Lung (tissue), 13 donors: ENCODE data around the gene ZNF90. TPM values are rescaled to one million over a fixed set of nuclear protein-coding genes. Genes with fewer than 3 reads are reported as not detected.

Source experiments
- ATAC-seq: fragments of 200-7000 bp; cut with Tn5 transposase; one replicate; pipeline ENCODE4 v1.9.1; 2020; ENCODE audit warnings: moderate number of reproducible peaks; ENCODE audit not compliant: insufficient read depth, low FRiP score
- DNase-seq, 3 donors: peaks; one replicate each; pipeline ENCODE4 v3.0.0-alpha.2; 2013 to 2017
- H3K27ac ChIP-seq, 2 donors: one replicate each; pipeline ENCODE4 v1.5.1; 2013; ENCODE audit warnings: mild to moderate bottlenecking in 2 of 2, moderate library complexity in 2 of 2, control low read depth in 1 of 2, inconsistent platforms in 1 of 2, low read depth in 1 of 2, low read length in 1 of 2
- H3K27me3 ChIP-seq, 3 donors: one replicate each; pipeline ENCODE4 v1.5.1; 2013; ENCODE audit warnings: low read length in 2 of 3; ENCODE audit not compliant: control insufficient read depth in 3 of 3, insufficient read depth in 3 of 3
- H3K36me3 ChIP-seq, 4 donors: one replicate each; pipeline ENCODE4 v1.5.1; 2013; ENCODE audit warnings: low read length in 4 of 4, mild to moderate bottlenecking in 1 of 4, moderate library complexity in 1 of 4; ENCODE audit not compliant: control insufficient read depth in 4 of 4, insufficient read depth in 4 of 4
- H3K4me1 ChIP-seq, 5 donors: one replicate each; pipeline ENCODE4 v1.5.1; 2013; ENCODE audit warnings: low read length in 5 of 5, mild to moderate bottlenecking in 2 of 5, moderate library complexity in 1 of 5; ENCODE audit not compliant: control insufficient read depth in 5 of 5, insufficient read depth in 5 of 5
- H3K4me3 ChIP-seq: one replicate; pipeline ENCODE4 v1.5.1; 2013; ENCODE audit warnings: mild to moderate bottlenecking, control low read depth, moderate library complexity
- H3K9ac ChIP-seq, 2 donors: one replicate each; pipeline ENCODE4 v1.5.1; 2013; ENCODE audit warnings: low read length in 2 of 2, control low read depth in 1 of 2; ENCODE audit not compliant: insufficient read depth in 1 of 2
- H3K9me3 ChIP-seq, 4 donors: one replicate each; pipeline ENCODE4 v1.5.1; 2013; ENCODE audit warnings: low read length in 3 of 4, mild to moderate bottlenecking in 1 of 4, moderate library complexity in 1 of 4; ENCODE audit not compliant: control insufficient read depth in 4 of 4, insufficient read depth in 3 of 4
- CTCF ChIP-seq: IDR thresholded peaks from 2 replicates; pipeline ENCODE4 v1.5.1; 2012; ENCODE audit warnings: mild to moderate bottlenecking; ENCODE audit errors: control extremely low read depth, extremely low read depth
- WGBS, 2 donors: extraction: QIAGEN DNeasy Blood & Tissue Kit; methylation state at CpG; one replicate each; pipeline ENCODE4 v1.1.7; 2013; 5-methylcytosine and 5-hydroxymethylcytosine counted together
- polyA plus RNA-seq, 2 donors: library from polyadenylated mRNA; stranded (reverse); fragments of 200-250 nt; gene quantifications; one replicate each; pipeline ENCODE4 v1.2.1, GENCODE V29; 2013
- small RNA-seq: library from RNA; depleted of rRNA; stranded (forward); fragments of <200 nt; gene quantifications from one replicate; pipeline ENCODE3, GENCODE V24; 2014; ENCODE audit warnings: low replicate concordance
- total RNA-seq, 2 donors: library from RNA; depleted of rRNA in 1 of 2; stranded (reverse); fragments of >200 nt in 1 of 2; gene quantifications; one replicate each; pipeline ENCODE4 v1.2.1, GENCODE V29; 2014 to 2021
- donor health status: control.
- donor health status: control.
- donor health status: Bipolar disorder and iron deficiency.
- donor health status: healthy.
- donor health status: DM: yes; HTN: yes; CAD: no.

Gene ZNF90
- total and polyA plus RNA-seq, 4 donors, result 0.76 to 25.1 (median 4.1) TPM

- Histone ChIP-seq H3K27me3 (no peaks in the 10 kb centered on the region), H3K9me3 (peaks cover 0 to 3% (median 0%) of the 10 kb centered on the region in 4 donors), H3K9ac (no peak overlapping the region), H3K4me1 (peaks cover 0 to 4% (median 0%) of the 10 kb centered on the region in 5 donors), H3K27ac (no peak overlapping the region), H3K4me3 (no peak overlapping the region), H3K36me3 (no peaks in the 10 kb centered on the region)
- WGBS, 2 donors, result 67 to 85% methylated on average over 7 of the region's 7 CpGs
- DNase-seq (peak; percentile 74 to 87 (median 81)), ATAC-seq (no peak)
- TF ChIP-seq CTCF, result no peak
These were observed 88.3 kb downstream of the ZNF90 start for GRCh38 chr19:20165971-20166592.

GRCh38 chr19:20167020-20167644 lies 89.3 kb downstream of the ZNF90 start, which contains the start of gene ZNF486:
Gene ZNF486 (plus strand): TSS chr19:20167214. CDS start chr19:20167331, 117 bp downstream.
- ATAC-seq, result peak; percentile 93
- no peak for TF ChIP-seq CTCF
- H3K9me3 ChIP-seq, result peaks cover 0 to 6% (median 0%) of the 10 kb centered on the region in 4 donors

GRCh38 chr19:20167651-20168122 lies 89.9 kb downstream of the ZNF90 start:
- Histone ChIP-seq H3K4me1 (peaks cover 0 to 4% (median 0%) of the 10 kb centered on the region in 5 donors), H3K27me3 (no peaks in the 10 kb centered on the region), H3K9ac (peak overlapping the region; percentile 71 to 94), H3K4me3 (peak overlapping the region; percentile 65), H3K9me3 (peaks cover 0 to 8% (median 0%) of the 10 kb centered on the region in 4 donors), H3K36me3 (peaks cover 0 to 3% (median 2%) of the 10 kb centered on the region in 4 donors), H3K27ac (peak overlapping the region; percentile 49 to 86)
- TF ChIP-seq CTCF, result no peak
- DNase-seq (peak in 2 of 3 donors; percentile 59 to 60), ATAC-seq (peak; percentile 15)
- 17 to 24% methylated on average over 22 of the region's 22 CpGs for WGBS, 2 donors

More at GRCh38 chr19:20167020-20167644, 89.3 kb downstream of the ZNF90 start, which contains the start of gene ZNF486:
- peak within 1 kb of the TSS; percentile 65 for H3K4me3 ChIP-seq
- WGBS, 2 donors, result 0 to 3% methylated on average over 25 of the region's 25 CpGs
- H3K4me1 ChIP-seq, result peaks cover 0 to 4% (median 0%) of the 10 kb centered on the region in 5 donors
- no peaks in the 10 kb centered on the region for H3K27me3 ChIP-seq
- peak; percentile 97 to 99 (median 99) for DNase-seq
- peak within 1 kb of the TSS; percentile 71 to 94 for H3K9ac ChIP-seq
- peaks cover 0 to 3% (median 1%) of the 10 kb centered on the region in 4 donors for H3K36me3 ChIP-seq
- peak within 1 kb of the TSS; percentile 49 to 86 for H3K27ac ChIP-seq

Small RNAs within 50 kb of the gene (small RNA-seq; reads per million reads assigned to genes)
- not detected for gene AC006539.3

Other genes with a start within 250 kb of the ZNF90 start
- gene ZNF253, start 212.1 kb upstream of the ZNF90 start, total RNA-seq, result 10 to 100 TPM in 1 of 2 donors, 1 to 10 TPM in 1; 6.1 to 13.5 TPM
- 1 to 10 TPM; 2.7 to 3.5 TPM for gene ZNF253, start 212.1 kb upstream of the ZNF90 start, polyA plus RNA-seq
- 10 to 100 TPM in 1 of 2 donors, 1 to 10 TPM in 1; 3.9 to 12.9 TPM for gene ZNF93, start 177.1 kb upstream of the ZNF90 start, total RNA-seq
- gene ZNF93, start 177.1 kb upstream of the ZNF90 start, polyA plus RNA-seq, result 1 to 10 TPM; 1.6 to 2.9 TPM
- gene ZNF682, start 38.5 kb upstream of the ZNF90 start, total RNA-seq, result 10 to 100 TPM in 1 of 2 donors, 1 to 10 TPM in 1; 9.6 to 17.7 TPM
- 10 to 100 TPM in 1 of 2 donors, 1 to 10 TPM in 1; 2.0 to 16.1 TPM for gene ZNF682, start 38.5 kb upstream of the ZNF90 start, polyA plus RNA-seq
- 10 to 100 TPM in 1 of 2 donors, 1 to 10 TPM in 1; 5.1 to 23.9 TPM for gene ZNF486, start 89.2 kb downstream of the ZNF90 start, total RNA-seq
- 1 to 10 TPM; 2.3 to 2.7 TPM for gene ZNF486, start 89.2 kb downstream of the ZNF90 start, polyA plus RNA-seq